ENCODE measurements around the gene VWA3B. TPM values are rescaled to one million over a fixed set of nuclear protein-coding genes. Genes with fewer than 3 reads are reported as not detected.
"Not testable (repeated sequence)": the region's sequence is repeated elsewhere in the genome, so short reads cannot be mapped to it uniquely, and the experiment has no call there.

The VWA3B gene
- total RNA-seq, 4 donors from 2014 or later: 0.27 TPM; not detected in 3

- H3K4me1 ChIP-seq: peaks cover 0 to 9% (median 0%) of the 10 kb centered on the region in 4 donors
- H3K36me3 ChIP-seq: no peaks in the 10 kb centered on the region
- peak overlapping the region in 2 of 4 donors; percentile 42 to 60 for H3K27ac ChIP-seq
- TF ChIP-seq CTCF (IDR thresholded peaks at IDR 0.05) (no peak), POLR2A (IDR thresholded peaks at IDR 0.05) (no peak)
- H3K9me3 ChIP-seq: no peaks in the 10 kb centered on the region
- H3K4me3 ChIP-seq: no peak overlapping the region
- no peak for DNase-seq
- H3K27me3 ChIP-seq: no peaks in the 10 kb centered on the region
Measured at GRCh38 chr2:98299211-98299905, 212.4 kb downstream of the VWA3B start.

GRCh38 chr2:98300141-98300874 is 213.3 kb downstream of the VWA3B start:
- TF ChIP-seq CTCF (IDR thresholded peaks at IDR 0.05): no peak
- TF ChIP-seq POLR2A (IDR thresholded peaks at IDR 0.05): no peak
- DNase-seq: no peak
- H3K27ac ChIP-seq: no peak overlapping the region

GRCh38 chr2:98301469-98301868 is 214.5 kb downstream of the VWA3B start:
- Histone ChIP-seq H3K27ac (no peak overlapping the region), H3K4me3 (no peak overlapping the region), H3K4me1 (peaks cover 0 to 9% (median 0%) of the 10 kb centered on the region in 4 donors), H3K9me3 (no peaks in the 10 kb centered on the region), H3K36me3 (no peaks in the 10 kb centered on the region), H3K27me3 (no peaks in the 10 kb centered on the region)
- TF ChIP-seq CTCF (IDR thresholded peaks at IDR 0.05) (no peak), POLR2A (IDR thresholded peaks at IDR 0.05) (no peak)
- DNase-seq: no peak

More at GRCh38 chr2:98300141-98300874, 213.3 kb downstream of the VWA3B start:
- Histone ChIP-seq H3K27me3 (no peaks in the 10 kb centered on the region), H3K36me3 (no peaks in the 10 kb centered on the region), H3K4me1 (peaks cover 0 to 9% (median 0%) of the 10 kb centered on the region in 4 donors), H3K4me3 (no peak overlapping the region), H3K9me3 (no peaks in the 10 kb centered on the region)

GRCh38 chr2:98307131-98307696 is 220.2 kb downstream of the VWA3B start:
- not testable (repeated sequence) for DNase-seq, H3K4me3 ChIP-seq, H3K9me3 ChIP-seq, H3K36me3 ChIP-seq, H3K27me3 ChIP-seq, H3K4me1 ChIP-seq
- peak overlapping the region in 1 of 4 donors; percentile 8 for H3K27ac ChIP-seq

GRCh38 chr2:98308068-98308467 is 221.1 kb downstream of the VWA3B start:
- H3K36me3 ChIP-seq: no peaks in the 10 kb centered on the region
- H3K4me1 ChIP-seq: no peaks in the 10 kb centered on the region
- no peak for TF ChIP-seq CTCF (IDR thresholded peaks at IDR 0.05)
- TF ChIP-seq POLR2A (IDR thresholded peaks at IDR 0.05): no peak
- no peak for DNase-seq
- no peaks in the 10 kb centered on the region for H3K9me3 ChIP-seq
- H3K4me3 ChIP-seq: no peak overlapping the region
- H3K27me3 ChIP-seq: no peaks in the 10 kb centered on the region
- no peak overlapping the region for H3K27ac ChIP-seq

GRCh38 chr2:98308532-98308931 is 221.6 kb downstream of the VWA3B start:
- Histone ChIP-seq H3K4me1 (no peaks in the 10 kb centered on the region), H3K4me3 (no peak overlapping the region), H3K27me3 (no peaks in the 10 kb centered on the region), H3K36me3 (no peaks in the 10 kb centered on the region), H3K9me3 (no peaks in the 10 kb centered on the region), H3K27ac (no peak overlapping the region)
- no peak for DNase-seq
- TF ChIP-seq POLR2A (IDR thresholded peaks at IDR 0.05) (no peak), CTCF (IDR thresholded peaks at IDR 0.05) (no peak)
